SK-N-SH treated with all-trans-retinoic acid at 6 μM for 48 hours (cell line): ENCODE results near the gene IGSF5.

Source experiments
- ATAC-seq: fragments of 200-7000 bp; cut with Tn5 transposase; 3 replicates; pipeline ENCODE4 v1.9.1; 2020; ENCODE audit warnings: mild to moderate bottlenecking, moderate library complexity
- ARNTL ChIP-seq: fragments of 450-650 bp; formaldehyde crosslinking; IDR thresholded peaks from 2 replicates; pipeline ENCODE4 v1.5.0; 2020; ENCODE audit warnings: low read depth, mild to moderate bottlenecking, moderate library complexity, borderline replicate concordance
- BACH2 ChIP-seq: fragments of 250-450 bp; sonication (Bioruptor Pico); IDR thresholded peaks from 2 replicates; pipeline ENCODE4 v1.9.0; 2021; ENCODE audit warnings: mild to moderate bottlenecking, borderline replicate concordance
- CSRNP3 ChIP-seq: fragments of 250-450 bp; sonication (Bioruptor Pico); IDR thresholded peaks from 2 replicates; pipeline ENCODE4 v1.5.1; 2021; ENCODE audit warnings: mild to moderate bottlenecking, moderate library complexity
- ESRRG ChIP-seq: fragments of 250-450 bp; sonication (Bioruptor Pico); IDR thresholded peaks from 2 replicates; pipeline ENCODE4 v1.6.1; 2021; ENCODE audit warnings: mild to moderate bottlenecking
- GLIS3 ChIP-seq: fragments of 250-450 bp; sonication (Bioruptor Pico); IDR thresholded peaks from 2 replicates; pipeline ENCODE4 v1.5.0; 2020; ENCODE audit warnings: mild to moderate bottlenecking, moderate library complexity
- ISL1 ChIP-seq: fragments of 250-450 bp; sonication (Bioruptor Pico); IDR thresholded peaks from 2 replicates; pipeline ENCODE4 v2.1.2; 2022; ENCODE audit warnings: mild to moderate bottlenecking, moderate library complexity
- OSR1 ChIP-seq: fragments of 250-450 bp; sonication (Bioruptor Pico); IDR thresholded peaks from 2 replicates; pipeline ENCODE4 v1.8.0; 2022; ENCODE audit warnings: moderate library complexity, mild to moderate bottlenecking, inconsistent platforms
- PATZ1 ChIP-seq: fragments of 250-450 bp; sonication (Bioruptor Pico); IDR thresholded peaks from 2 replicates; pipeline ENCODE4 v1.8.0; 2020; ENCODE audit warnings: mild to moderate bottlenecking, moderate library complexity, borderline replicate concordance
- PPARA ChIP-seq: fragments of 250-450 bp; sonication (Bioruptor Pico); IDR thresholded peaks from 2 replicates; pipeline ENCODE4 v1.5.0; 2020; ENCODE audit warnings: mild to moderate bottlenecking, borderline replicate concordance
- RARB ChIP-seq: fragments of 250-450 bp; sonication (Bioruptor Pico); IDR thresholded peaks from 2 replicates; pipeline ENCODE4 v1.8.0; 2021; ENCODE audit warnings: mild to moderate bottlenecking, moderate library complexity
- SNAI2 ChIP-seq: fragments of 250-450 bp; sonication (Bioruptor Pico); IDR thresholded peaks from 2 replicates; pipeline ENCODE4 v1.5.0; 2020; ENCODE audit warnings: mild to moderate bottlenecking, moderate library complexity
- TCF4 ChIP-seq: fragments of 250-450 bp; sonication (Bioruptor Pico); IDR thresholded peaks from 2 replicates; pipeline ENCODE4 v1.8.0; 2021; ENCODE audit warnings: mild to moderate bottlenecking, moderate library complexity, borderline replicate concordance
- ZC3H10 ChIP-seq: fragments of 250-450 bp; sonication (Bioruptor Pico); IDR thresholded peaks from 2 replicates; pipeline ENCODE4 v1.5.1; 2021; ENCODE audit warnings: mild to moderate bottlenecking, moderate library complexity
- ZFP3 ChIP-seq: fragments of 250-450 bp; sonication (Bioruptor Pico); IDR thresholded peaks from 2 replicates; pipeline ENCODE4 v1.5.0; 2020; ENCODE audit warnings: mild to moderate bottlenecking, moderate library complexity
- ZFP30 ChIP-seq: fragments of 450-650 bp; formaldehyde crosslinking; IDR thresholded peaks from 2 replicates; pipeline ENCODE4 v1.5.0; 2022; ENCODE audit warnings: mild to moderate bottlenecking, moderate library complexity
- ZNF565 ChIP-seq: fragments of 450-650 bp; formaldehyde crosslinking; conservative IDR thresholded peaks from 2 replicates; pipeline ENCODE4 v1.5.0; 2020; ENCODE audit warnings: low read depth, mild to moderate bottlenecking, moderate library complexity
- ZNF70 ChIP-seq: fragments of 450-650 bp; formaldehyde crosslinking; IDR thresholded peaks from 2 replicates; pipeline ENCODE4 v1.5.0; 2020; ENCODE audit warnings: mild to moderate bottlenecking, moderate library complexity
- ZNF8 ChIP-seq: fragments of 450-650 bp; formaldehyde crosslinking; IDR thresholded peaks from 2 replicates; pipeline ENCODE4 v1.5.0; 2020; ENCODE audit warnings: mild to moderate bottlenecking, moderate library complexity
- TF ChIP-seq, protein P1 (sequence below): fragments of 250-450 bp; sonication (Bioruptor Pico); IDR thresholded peaks from 2 replicates; pipeline ENCODE4 v1.5.0; 2020; ENCODE audit warnings: mild to moderate bottlenecking, moderate library complexity
- TF ChIP-seq, protein P2 (sequence below): fragments of 250-450 bp; sonication (Bioruptor Pico); IDR thresholded peaks from 2 replicates; pipeline ENCODE4 v1.5.1; 2020; ENCODE audit warnings: low read depth, mild to moderate bottlenecking, moderate library complexity

IGSF5 gene

GRCh38 chr21:39727401-39728120 is 17.4 kb upstream of the IGSF5 start:
- ATAC-seq = no peak
- TF ChIP-seq ZFP3 (CRISPR knock-in tag) = no peak
- no peak for TF ChIP-seq ZFP30 (CRISPR knock-in tag)
- no peak for TF ChIP-seq ZNF565
- no peak for TF ChIP-seq PATZ1 (CRISPR knock-in tag)
- no peak for TF ChIP-seq TCF4 (CRISPR knock-in tag)
- no peak for TF ChIP-seq OSR1 (CRISPR knock-in tag)
- TF ChIP-seq, protein P1, sequence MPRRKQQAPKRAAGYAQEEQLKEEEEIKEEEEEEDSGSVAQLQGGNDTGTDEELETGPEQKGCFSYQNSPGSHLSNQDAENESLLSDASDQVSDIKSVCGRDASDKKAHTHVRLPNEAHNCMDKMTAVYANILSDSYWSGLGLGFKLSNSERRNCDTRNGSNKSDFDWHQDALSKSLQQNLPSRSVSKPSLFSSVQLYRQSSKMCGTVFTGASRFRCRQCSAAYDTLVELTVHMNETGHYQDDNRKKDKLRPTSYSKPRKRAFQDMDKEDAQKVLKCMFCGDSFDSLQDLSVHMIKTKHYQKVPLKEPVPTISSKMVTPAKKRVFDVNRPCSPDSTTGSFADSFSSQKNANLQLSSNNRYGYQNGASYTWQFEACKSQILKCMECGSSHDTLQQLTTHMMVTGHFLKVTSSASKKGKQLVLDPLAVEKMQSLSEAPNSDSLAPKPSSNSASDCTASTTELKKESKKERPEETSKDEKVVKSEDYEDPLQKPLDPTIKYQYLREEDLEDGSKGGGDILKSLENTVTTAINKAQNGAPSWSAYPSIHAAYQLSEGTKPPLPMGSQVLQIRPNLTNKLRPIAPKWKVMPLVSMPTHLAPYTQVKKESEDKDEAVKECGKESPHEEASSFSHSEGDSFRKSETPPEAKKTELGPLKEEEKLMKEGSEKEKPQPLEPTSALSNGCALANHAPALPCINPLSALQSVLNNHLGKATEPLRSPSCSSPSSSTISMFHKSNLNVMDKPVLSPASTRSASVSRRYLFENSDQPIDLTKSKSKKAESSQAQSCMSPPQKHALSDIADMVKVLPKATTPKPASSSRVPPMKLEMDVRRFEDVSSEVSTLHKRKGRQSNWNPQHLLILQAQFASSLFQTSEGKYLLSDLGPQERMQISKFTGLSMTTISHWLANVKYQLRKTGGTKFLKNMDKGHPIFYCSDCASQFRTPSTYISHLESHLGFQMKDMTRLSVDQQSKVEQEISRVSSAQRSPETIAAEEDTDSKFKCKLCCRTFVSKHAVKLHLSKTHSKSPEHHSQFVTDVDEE (CRISPR knock-in tag) = no peak
- TF ChIP-seq ZNF8 (CRISPR knock-in tag) = no peak
- no peak for TF ChIP-seq ZNF70 (CRISPR knock-in tag)
- no peak for TF ChIP-seq RARB
- TF ChIP-seq ISL1 = no peak
- no peak for TF ChIP-seq CSRNP3
- TF ChIP-seq GLIS3 (CRISPR knock-in tag) = no peak

DNA sequence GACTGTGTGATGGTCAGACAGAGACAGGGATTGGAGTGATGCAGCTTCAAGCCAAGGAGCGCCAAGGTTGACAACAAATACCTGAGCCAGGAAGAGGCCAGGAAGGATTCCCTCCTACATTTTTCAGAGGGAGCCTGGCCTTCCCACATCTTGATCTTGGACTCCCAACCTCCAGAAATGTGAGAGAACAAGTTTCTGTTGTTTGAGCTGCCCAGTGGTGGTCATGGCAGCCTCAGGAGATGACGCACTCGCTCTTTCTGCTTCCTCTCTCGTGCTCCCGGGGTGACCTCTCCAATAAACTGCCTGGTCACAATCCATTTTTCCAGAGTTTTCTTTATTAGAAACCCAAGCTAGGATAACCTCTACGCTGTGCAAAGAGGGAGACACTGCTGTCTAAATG is 16.6 kb upstream of the IGSF5 start:
- ATAC-seq = no peak
- TF ChIP-seq OSR1 (CRISPR knock-in tag) (no peak), ESRRG (CRISPR knock-in tag) (no peak), SNAI2 (CRISPR knock-in tag) (no peak), RARB (no peak), CSRNP3 (no peak), PPARA (CRISPR knock-in tag) (no peak), ZC3H10 (no peak), BACH2 (CRISPR knock-in tag) (no peak), GLIS3 (CRISPR knock-in tag) (no peak)
- TF ChIP-seq, protein P2, sequence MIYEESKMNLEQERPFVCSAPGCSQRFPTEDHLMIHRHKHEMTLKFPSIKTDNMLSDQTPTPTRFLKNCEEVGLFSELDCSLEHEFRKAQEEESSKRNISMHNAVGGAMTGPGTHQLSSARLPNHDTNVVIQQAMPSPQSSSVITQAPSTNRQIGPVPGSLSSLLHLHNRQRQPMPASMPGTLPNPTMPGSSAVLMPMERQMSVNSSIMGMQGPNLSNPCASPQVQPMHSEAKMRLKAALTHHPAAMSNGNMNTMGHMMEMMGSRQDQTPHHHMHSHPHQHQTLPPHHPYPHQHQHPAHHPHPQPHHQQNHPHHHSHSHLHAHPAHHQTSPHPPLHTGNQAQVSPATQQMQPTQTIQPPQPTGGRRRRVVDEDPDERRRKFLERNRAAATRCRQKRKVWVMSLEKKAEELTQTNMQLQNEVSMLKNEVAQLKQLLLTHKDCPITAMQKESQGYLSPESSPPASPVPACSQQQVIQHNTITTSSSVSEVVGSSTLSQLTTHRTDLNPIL (CRISPR knock-in tag) = no peak

GRCh38 chr21:39730418-39731157 is 14.4 kb upstream of the IGSF5 start:
- TF ChIP-seq ARNTL (CRISPR knock-in tag) (no peak), ZNF8 (CRISPR knock-in tag) (no peak), OSR1 (CRISPR knock-in tag) (no peak)
- TF ChIP-seq, protein P1 (CRISPR knock-in tag) = no peak
- TF ChIP-seq, all 23 proteins: peak for 0
- no peak for ATAC-seq
